Stimulated activated CD4-positive, alpha-beta T cell treated with anti-CD3 and anti-CD28 coated beads, Interleukin-4, amount 100 ng/mL, for 48 hours (primary cell): Measurements from ENCODE around the gene TBC1D24.
"Not testable (repeated sequence)": the region's sequence is repeated elsewhere in the genome, so short reads cannot be mapped to it uniquely, and the experiment has no call there.

Experiments used
- DNase-seq, 2 donors: peaks; one replicate each; pipeline ENCODE4 v3.0.0-alpha.2; 2020; ENCODE audit warnings: low read depth in 2 of 2

TBC1D24 gene

GRCh38 chr16:2474877-2475412 lies at the start of gene TBC1D24:
Gene TBC1D24, plus strand, starts transcription at chr16:2475127. Its CDS starts 21,022 bp downstream, at chr16:2496149.
- DNase-seq = peak; percentile 68 to 78

DNA sequence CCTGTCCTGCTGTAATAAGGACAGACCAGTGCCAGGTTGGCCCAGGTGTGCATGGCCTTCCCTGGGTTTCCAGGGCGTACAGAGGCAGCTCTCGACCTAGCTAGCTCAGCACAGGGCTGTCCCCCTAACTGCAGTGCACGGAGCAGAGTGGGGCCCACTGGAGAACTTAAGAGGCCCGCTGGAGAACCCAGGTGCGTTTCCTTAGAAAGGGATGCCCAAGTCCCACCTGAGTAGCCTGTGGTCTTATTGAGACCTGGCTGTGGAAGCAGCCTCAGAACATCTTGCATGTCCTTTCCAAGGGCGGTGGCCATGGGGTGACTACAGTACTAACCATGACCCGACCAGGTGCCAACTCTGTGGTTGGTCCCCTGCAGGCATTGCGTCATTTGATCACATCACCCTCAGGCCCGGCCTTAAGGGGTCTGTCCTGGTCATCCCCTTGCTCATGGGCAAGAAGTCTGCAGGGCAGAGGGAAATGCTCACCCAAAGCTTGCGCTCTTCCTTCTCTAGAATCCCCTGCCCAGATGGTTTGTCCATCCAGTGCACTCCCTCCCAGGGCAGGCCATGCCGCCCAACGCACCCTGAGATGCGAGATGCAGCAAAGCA lies 49.0 kb upstream of the TBC1D24 start:
- no peak for DNase-seq

DNA sequence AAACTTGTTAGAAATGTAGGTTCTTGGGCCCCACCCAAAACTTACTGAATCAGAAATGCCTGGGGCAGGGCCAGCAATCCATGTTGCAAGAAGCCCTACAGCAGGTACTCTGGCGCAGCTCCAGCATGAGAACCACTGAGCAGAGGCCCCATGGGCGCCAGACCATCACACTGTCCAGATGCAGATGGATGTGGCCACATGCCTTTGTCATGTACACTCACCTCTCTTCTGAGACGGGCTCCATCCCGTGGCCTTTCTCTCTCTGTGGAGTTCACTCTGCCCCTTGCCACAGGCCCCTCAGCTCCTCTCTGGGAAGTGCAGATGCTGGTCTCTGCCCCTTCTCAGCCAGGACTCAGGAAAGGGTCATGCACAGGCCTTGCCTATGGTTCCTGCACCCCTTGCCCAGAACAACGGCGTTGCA lies 48.0 kb upstream of the TBC1D24 start:
- no peak for DNase-seq

DNA sequence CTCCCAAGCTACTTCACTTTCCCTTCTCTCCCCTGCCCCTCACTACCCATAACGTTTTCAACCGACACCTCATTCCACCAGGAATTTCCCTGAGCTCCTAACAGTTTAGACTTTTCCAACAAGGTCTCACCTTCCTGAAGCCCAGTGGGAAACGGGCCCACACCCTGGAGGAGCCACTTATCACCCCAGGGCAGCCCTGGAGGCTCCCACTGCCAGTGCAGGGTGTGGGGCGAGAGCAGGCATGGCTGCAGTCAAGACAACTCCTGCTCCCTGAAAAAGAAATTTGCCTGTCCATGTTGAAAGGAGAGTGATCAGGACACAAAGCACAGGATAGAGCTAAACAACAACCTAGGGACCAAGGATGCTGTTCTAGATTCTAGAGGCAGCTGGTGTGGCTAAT lies 47.4 kb upstream of the TBC1D24 start:
- no peak for DNase-seq

DNA sequence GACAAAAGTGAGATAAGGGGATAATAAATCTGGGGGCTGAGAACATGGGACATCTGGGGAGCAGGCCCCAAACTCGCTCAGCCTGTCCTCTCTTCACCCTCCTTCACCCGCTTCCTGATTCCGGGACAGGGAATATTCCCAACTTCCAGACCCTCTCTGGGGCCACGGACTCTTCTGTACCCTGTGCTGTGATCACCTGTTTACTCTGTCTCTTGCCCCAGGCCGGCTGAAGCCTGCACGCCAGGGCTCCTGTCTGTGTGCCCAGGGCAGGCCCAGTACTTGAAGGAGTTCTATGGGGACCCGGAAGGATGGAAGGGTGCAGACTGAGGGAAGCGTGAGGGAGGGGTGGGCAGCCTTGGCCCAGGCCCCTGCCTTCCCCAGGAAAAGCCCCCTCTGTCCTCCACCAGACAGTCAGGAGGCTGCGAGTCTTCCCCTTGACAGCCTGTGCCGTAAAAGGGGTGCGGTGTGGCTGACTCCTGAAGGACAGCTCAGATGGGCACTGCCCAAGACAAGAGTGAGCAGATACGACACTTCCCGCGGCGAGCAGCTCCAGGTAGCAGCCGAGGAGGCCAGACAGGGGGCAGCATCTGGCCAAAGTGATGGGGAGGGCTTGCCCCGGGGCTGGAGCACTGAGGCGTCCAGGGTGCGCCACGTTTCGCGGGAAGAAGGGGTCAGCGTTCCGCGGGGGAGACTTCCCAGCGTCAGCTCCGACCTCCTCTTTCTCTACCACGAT lies 46.7 kb upstream of the TBC1D24 start:
- DNase-seq = no peak

- DNase-seq = no peak
These were observed 46.2 kb upstream of the TBC1D24 start for GRCh38 chr16:2428784-2429033.

DNA sequence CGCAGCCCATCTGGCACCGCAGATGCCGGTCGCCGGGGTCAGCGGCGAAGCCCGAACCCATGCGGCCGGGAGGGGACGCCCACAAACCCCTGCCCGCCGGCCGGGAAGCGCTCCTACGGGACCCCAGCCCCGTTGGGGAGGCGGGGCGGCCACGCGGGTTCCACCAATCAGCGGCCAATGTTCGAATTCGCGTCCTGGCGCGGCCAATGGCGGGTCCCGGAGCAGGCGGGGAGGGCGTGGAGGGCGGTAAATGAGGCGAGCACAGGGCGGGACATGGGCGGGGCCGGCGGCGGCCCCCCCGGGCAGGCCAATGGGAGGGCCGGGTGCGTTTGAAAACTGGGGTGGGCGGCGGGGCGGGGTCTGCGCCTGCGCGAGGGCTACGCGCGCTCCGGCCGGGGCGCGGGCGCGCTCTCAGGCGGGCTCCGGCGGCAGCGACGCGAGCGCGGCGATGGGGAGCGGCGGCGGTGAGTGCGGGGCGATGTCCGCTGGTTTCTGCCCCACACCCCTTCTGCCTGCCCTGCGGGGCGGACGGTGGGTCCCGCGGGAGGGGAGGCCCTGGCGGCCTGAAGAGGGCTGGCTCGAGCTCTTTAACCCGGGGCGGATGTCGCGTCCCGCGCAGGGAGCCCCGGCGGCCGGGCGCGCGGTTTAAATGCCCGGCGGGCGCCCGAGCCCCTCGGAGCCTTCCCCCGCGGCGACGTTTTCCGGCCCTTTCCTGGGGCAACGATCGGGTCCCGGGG lies 45.7 kb upstream of the TBC1D24 start, which contains the start of gene CCNF:
CCNF (plus strand) TSS at position 414 of the 737 bp plus-strand sequence; CDS start at position 449, 35 bp downstream.
- DNase-seq = peak; percentile 95 to 98

DNA sequence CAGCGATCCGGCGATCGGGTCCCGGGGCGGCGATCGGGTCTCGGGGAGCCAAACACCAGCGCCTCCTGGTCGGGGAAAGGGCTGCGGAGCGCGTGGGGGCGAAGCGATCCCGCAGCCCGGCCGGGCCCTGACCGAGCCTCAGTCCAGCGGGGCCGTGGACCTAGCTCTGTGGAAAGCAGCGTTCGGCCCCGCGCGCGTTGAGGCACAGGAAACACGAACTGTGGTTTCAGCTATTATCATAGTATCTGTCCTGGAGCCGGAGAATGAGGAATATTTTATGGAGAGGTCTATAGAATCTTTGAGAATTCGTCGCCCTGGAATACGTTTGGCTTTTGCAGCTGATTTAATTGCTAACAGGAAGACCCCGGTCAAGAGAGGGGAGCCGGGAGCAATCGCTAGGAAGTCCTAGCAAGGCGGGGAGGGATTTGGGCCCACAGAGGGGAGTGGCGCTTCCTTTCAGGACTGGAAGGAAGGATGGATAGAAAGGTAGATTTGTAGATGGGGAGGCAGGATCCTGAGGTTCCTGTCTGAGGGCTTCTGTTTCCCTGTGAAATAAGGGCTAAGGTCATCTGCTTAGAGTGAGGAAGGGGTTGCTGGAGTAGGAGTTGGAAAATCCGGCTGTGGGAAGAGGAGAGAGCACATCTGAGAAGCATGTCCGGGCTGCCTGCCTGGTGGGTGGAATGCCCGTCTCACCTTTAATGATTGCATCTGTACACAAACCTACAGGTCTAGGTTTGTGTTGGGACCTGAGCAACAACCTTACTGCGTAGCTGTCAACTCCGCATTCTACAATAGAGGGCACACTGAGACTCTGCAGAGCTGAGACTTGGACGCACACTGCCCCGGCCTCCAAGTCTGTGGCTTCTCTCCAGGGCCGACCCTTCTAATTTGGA lies 44.9 kb upstream of the TBC1D24 start:
- DNase-seq = no peak

DNA sequence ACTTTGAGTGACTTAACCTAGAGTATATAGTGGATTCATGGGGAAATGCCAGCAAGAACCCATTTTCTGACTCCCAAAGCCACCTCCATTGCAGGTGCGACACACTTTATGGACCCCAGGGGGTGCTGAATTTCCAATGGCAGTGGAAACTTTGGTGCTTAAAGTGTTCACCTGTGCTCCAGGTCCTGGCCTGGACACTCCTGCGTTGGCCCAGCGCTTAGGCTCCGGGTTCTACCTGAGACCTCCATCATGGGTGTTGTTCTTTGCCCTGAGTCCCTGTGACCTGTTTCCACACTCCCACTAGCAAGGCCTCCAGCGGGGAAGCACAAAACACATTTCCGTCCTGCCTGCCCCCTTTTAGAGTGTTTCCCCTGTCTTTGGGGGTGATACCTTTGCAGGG lies 42.6 kb upstream of the TBC1D24 start:
- DNase-seq = no peak

GRCh38 chr16:2432801-2433505 lies 42.0 kb upstream of the TBC1D24 start:
- no peak for DNase-seq

GRCh38 chr16:2435236-2435635 lies 39.7 kb upstream of the TBC1D24 start:
- DNase-seq = not testable (repeated sequence)

GRCh38 chr16:2436110-2436509 lies 38.8 kb upstream of the TBC1D24 start:
- no peak for DNase-seq

- no peak for DNase-seq
These were observed 37.7 kb upstream of the TBC1D24 start for GRCh38 chr16:2437032-2437790.

GRCh38 chr16:2438121-2438520 lies 36.8 kb upstream of the TBC1D24 start:
- DNase-seq = no peak

GRCh38 chr16:2439598-2439997 lies 35.3 kb upstream of the TBC1D24 start:
- DNase-seq = no peak

GRCh38 chr16:2441143-2441804 lies 33.7 kb upstream of the TBC1D24 start:
- DNase-seq = not testable (repeated sequence)

GRCh38 chr16:2443555-2443954 lies 31.4 kb upstream of the TBC1D24 start:
- no peak for DNase-seq

DNA sequence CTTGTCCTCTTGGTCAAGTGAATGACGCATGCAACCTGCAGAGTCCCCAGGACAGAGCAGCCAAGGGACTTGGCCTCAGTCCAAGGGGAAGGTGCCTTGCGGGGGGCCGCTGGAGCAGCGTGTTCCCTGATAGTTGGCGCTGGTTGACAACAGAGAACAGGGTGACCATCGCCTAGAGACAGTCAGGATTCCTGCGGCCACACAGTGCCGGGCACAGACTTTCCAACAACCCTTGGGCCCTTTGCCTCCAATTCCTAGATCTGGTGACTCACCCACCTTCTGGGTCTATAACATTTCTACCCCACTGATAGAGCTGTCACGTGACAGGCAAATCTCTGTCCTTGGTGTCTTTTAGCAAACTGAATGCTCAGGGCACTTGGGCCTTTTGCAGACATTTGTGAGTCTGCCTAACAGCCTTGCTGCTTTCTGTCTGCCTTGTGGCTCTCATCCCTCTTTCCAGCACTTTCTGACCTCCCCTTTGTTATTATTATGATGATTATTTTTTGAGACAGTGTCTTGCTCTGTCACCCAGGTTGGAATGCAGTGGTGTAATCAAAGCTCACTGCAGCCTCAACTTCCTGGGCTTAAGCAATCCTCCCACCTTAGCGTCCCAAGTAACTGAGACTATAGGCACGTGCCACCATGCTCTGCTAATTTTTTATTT lies 26.9 kb upstream of the TBC1D24 start:
- no peak for DNase-seq

DNA sequence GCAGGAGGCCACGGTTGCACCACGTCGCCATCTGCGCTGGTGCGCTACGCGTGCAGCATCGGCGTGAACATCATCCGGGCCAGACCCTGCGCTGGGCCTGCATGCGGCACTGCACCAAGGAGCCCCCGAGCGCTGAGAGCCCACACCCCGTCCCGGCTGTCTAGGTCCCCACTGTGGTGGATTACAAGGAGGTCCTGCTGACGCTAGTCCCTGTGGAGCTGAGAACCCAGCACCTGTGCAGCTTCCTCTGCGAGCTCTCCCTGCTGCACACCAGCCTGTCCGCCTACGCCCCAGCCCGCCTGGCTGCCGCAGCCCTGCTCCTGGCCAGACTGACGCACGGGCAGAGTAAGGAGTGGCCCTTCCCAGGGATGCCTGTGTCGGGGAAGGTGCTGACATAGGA lies 25.8 kb upstream of the TBC1D24 start:
- DNase-seq = no peak
